ENCODE results near the gene CASTOR2. TPM values are rescaled to one million over a fixed set of nuclear protein-coding genes. Genes with fewer than 3 reads are reported as not detected.
"Not testable (repeated sequence)": the region's sequence is repeated elsewhere in the genome, so short reads cannot be mapped to it uniquely, and the experiment has no call there.

The CASTOR2 gene
- total RNA-seq, 2 experiments from 2014 or later: 2.5 TPM

- POLR2A ChIA-PET; ATAC-seq; H3K36me3 Mint-ChIP-seq (ENCODE audit: low read depth); DNase-seq; H3K27ac Mint-ChIP-seq; H3K27me3 Mint-ChIP-seq; H3K9me3 Mint-ChIP-seq (ENCODE audit: low read depth); intact Hi-C loops (cut with DNase I, micrococcal nuclease); H3K4me3 Mint-ChIP-seq; H3K4me1 Mint-ChIP-seq; CTCF ChIA-PET: not testable (repeated sequence)
Measured at GRCh38 chr7:75001356-75001755, 36.9 kb downstream of the CASTOR2 start.

GRCh38 chr7:75010036-75010435, 45.5 kb downstream of the CASTOR2 start:
- no peaks in the 10 kb centered on the region for H3K27me3 Mint-ChIP-seq
- ChIA-PET CTCF (interaction anchor here (0.6 kb wide), 1 partner anchor 34 kb away, joined by 3 read pairs; no protein-coding TSS in a partner anchor), POLR2A (no interaction called here)
- DNase-seq (no peak), ATAC-seq (no peak)
- no peak overlapping the region for H3K27ac Mint-ChIP-seq
- no peaks in the 10 kb centered on the region for H3K36me3 Mint-ChIP-seq (ENCODE audit: low read depth)
- no peaks in the 10 kb centered on the region for H3K4me1 Mint-ChIP-seq
- H3K4me3 Mint-ChIP-seq: no peak overlapping the region
- intact Hi-C loops (cut with DNase I, micrococcal nuclease): no loop called here
- no peaks in the 10 kb centered on the region for H3K9me3 Mint-ChIP-seq (ENCODE audit: low read depth)

- H3K4me1 Mint-ChIP-seq: no peaks in the 10 kb centered on the region
- H3K36me3 Mint-ChIP-seq (ENCODE audit: low read depth): no peaks in the 10 kb centered on the region
- DNase-seq: no peak
- no peak for ATAC-seq
- ChIA-PET POLR2A (no interaction called here), CTCF (no interaction called here)
- intact Hi-C loops (cut with DNase I, micrococcal nuclease): no loop called here
- H3K4me3 Mint-ChIP-seq: no peak overlapping the region
- H3K27me3 Mint-ChIP-seq: no peaks in the 10 kb centered on the region
- no peak overlapping the region for H3K27ac Mint-ChIP-seq
- no peaks in the 10 kb centered on the region for H3K9me3 Mint-ChIP-seq (ENCODE audit: low read depth)
Measured at GRCh38 chr7:75017832-75018231, 53.3 kb downstream of the CASTOR2 start.

- Mint-ChIP-seq H3K36me3 (ENCODE audit: low read depth) (no peaks in the 10 kb centered on the region), H3K4me1 (no peaks in the 10 kb centered on the region), H3K4me3 (no peak overlapping the region), H3K27me3 (no peaks in the 10 kb centered on the region), H3K27ac (no peak overlapping the region), H3K9me3 (ENCODE audit: low read depth) (no peaks in the 10 kb centered on the region)
- DNase-seq (no peak), ATAC-seq (no peak)
- ChIA-PET POLR2A (no interaction called here), CTCF (interaction anchor here (0.5 kb wide), 1 partner anchor 29 kb away, joined by 3 read pairs; no protein-coding TSS in a partner anchor)
- intact Hi-C loops (cut with DNase I, micrococcal nuclease): no loop called here
Measured at GRCh38 chr7:75018570-75019364, 54.3 kb downstream of the CASTOR2 start.

- DNase-seq (no peak), ATAC-seq (no peak)
- intact Hi-C loops (cut with DNase I, micrococcal nuclease): no loop called here
- CTCF ChIA-PET: no interaction called here
- Mint-ChIP-seq H3K4me1 (no peaks in the 10 kb centered on the region), H3K27me3 (no peaks in the 10 kb centered on the region), H3K27ac (no peak overlapping the region), H3K9me3 (ENCODE audit: low read depth) (no peaks in the 10 kb centered on the region), H3K4me3 (no peak overlapping the region), H3K36me3 (ENCODE audit: low read depth) (no peaks in the 10 kb centered on the region)
- POLR2A ChIA-PET: no interaction called here
Measured at GRCh38 chr7:75019800-75020199, 55.3 kb downstream of the CASTOR2 start.

GRCh38 chr7:75024922-75025321, 60.4 kb downstream of the CASTOR2 start:
- DNase-seq (no peak), ATAC-seq (no peak)
- Mint-ChIP-seq H3K4me1 (no peaks in the 10 kb centered on the region), H3K27me3 (no peaks in the 10 kb centered on the region), H3K36me3 (ENCODE audit: low read depth) (no peaks in the 10 kb centered on the region), H3K4me3 (no peak overlapping the region), H3K27ac (no peak overlapping the region), H3K9me3 (ENCODE audit: low read depth) (no peaks in the 10 kb centered on the region)
- intact Hi-C loops (cut with DNase I, micrococcal nuclease): no loop called here
- POLR2A ChIA-PET: no interaction called here
- CTCF ChIA-PET: no interaction called here

GRCh38 chr7:75028299-75028698, 63.8 kb downstream of the CASTOR2 start:
- ChIA-PET POLR2A (no interaction called here), CTCF (no interaction called here)
- intact Hi-C loops (cut with DNase I, micrococcal nuclease): no loop called here

GRCh38 chr7:75033064-75033463, 68.6 kb downstream of the CASTOR2 start:
- no peaks in the 10 kb centered on the region for H3K9me3 Mint-ChIP-seq (ENCODE audit: low read depth)
- no peak overlapping the region for H3K4me3 Mint-ChIP-seq
- H3K27ac Mint-ChIP-seq: no peak overlapping the region
- peaks cover 2% of the 10 kb centered on the region for H3K36me3 Mint-ChIP-seq (ENCODE audit: low read depth)
- no peaks in the 10 kb centered on the region for H3K27me3 Mint-ChIP-seq
- intact Hi-C loops (cut with DNase I, micrococcal nuclease): no loop called here
- no peak for ATAC-seq
- no peak for DNase-seq
- H3K4me1 Mint-ChIP-seq: no peaks in the 10 kb centered on the region
- CTCF ChIA-PET: no interaction called here
- POLR2A ChIA-PET: no interaction called here

More at GRCh38 chr7:75028299-75028698, 63.8 kb downstream of the CASTOR2 start:
- H3K27ac Mint-ChIP-seq: no peak overlapping the region
- peaks cover 2% of the 10 kb centered on the region for H3K36me3 Mint-ChIP-seq (ENCODE audit: low read depth)
- H3K4me1 Mint-ChIP-seq: no peaks in the 10 kb centered on the region
- H3K4me3 Mint-ChIP-seq: no peak overlapping the region
- no peaks in the 10 kb centered on the region for H3K9me3 Mint-ChIP-seq (ENCODE audit: low read depth)
- H3K27me3 Mint-ChIP-seq: no peaks in the 10 kb centered on the region
- no peak for ATAC-seq
- DNase-seq: no peak

- ATAC-seq: no peak
Measured at GRCh38 chr7:75033826-75034225, 69.3 kb downstream of the CASTOR2 start.

GRCh38 chr7:75038508-75038907, 74.0 kb downstream of the CASTOR2 start:
- DNase-seq: no peak
- Mint-ChIP-seq H3K27me3 (no peaks in the 10 kb centered on the region), H3K36me3 (ENCODE audit: low read depth) (peaks cover 8% of the 10 kb centered on the region), H3K4me3 (no peak overlapping the region), H3K27ac (no peak overlapping the region), H3K4me1 (peaks cover 6% of the 10 kb centered on the region), H3K9me3 (ENCODE audit: low read depth) (no peaks in the 10 kb centered on the region)
- POLR2A ChIA-PET: no interaction called here
- ATAC-seq: no peak
- CTCF ChIA-PET: interaction anchor here (0.5 kb wide), 1 partner anchor 389 kb away, joined by 4 read pairs; no protein-coding TSS in a partner anchor
- intact Hi-C loops (cut with DNase I, micrococcal nuclease): no loop called here

More at GRCh38 chr7:75033826-75034225, 69.3 kb downstream of the CASTOR2 start:
- peaks cover 2% of the 10 kb centered on the region for H3K36me3 Mint-ChIP-seq (ENCODE audit: low read depth)
- H3K4me3 Mint-ChIP-seq: no peak overlapping the region
- intact Hi-C loops (cut with DNase I, micrococcal nuclease): no loop called here
- POLR2A ChIA-PET: no interaction called here
- no peak for DNase-seq
- H3K27ac Mint-ChIP-seq: no peak overlapping the region
- CTCF ChIA-PET: no interaction called here
- no peaks in the 10 kb centered on the region for H3K4me1 Mint-ChIP-seq
- no peaks in the 10 kb centered on the region for H3K27me3 Mint-ChIP-seq
- no peaks in the 10 kb centered on the region for H3K9me3 Mint-ChIP-seq (ENCODE audit: low read depth)

- no peak for DNase-seq
- H3K4me3 Mint-ChIP-seq: no peak overlapping the region
- H3K27me3 Mint-ChIP-seq: no peaks in the 10 kb centered on the region
- POLR2A ChIA-PET: no interaction called here
- H3K4me1 Mint-ChIP-seq: peaks cover 6% of the 10 kb centered on the region
- H3K27ac Mint-ChIP-seq: no peak overlapping the region
- ATAC-seq: no peak
- intact Hi-C loops (cut with DNase I, micrococcal nuclease): no loop called here
- peaks cover 11% of the 10 kb centered on the region for H3K36me3 Mint-ChIP-seq (ENCODE audit: low read depth)
- H3K9me3 Mint-ChIP-seq (ENCODE audit: low read depth): no peaks in the 10 kb centered on the region
- CTCF ChIA-PET: no interaction called here
Measured at GRCh38 chr7:75039166-75039565, 74.7 kb downstream of the CASTOR2 start.

GRCh38 chr7:75039709-75040108, 75.2 kb downstream of the CASTOR2 start:
- Mint-ChIP-seq H3K4me1 (peaks cover 6% of the 10 kb centered on the region), H3K9me3 (ENCODE audit: low read depth) (no peaks in the 10 kb centered on the region), H3K27me3 (no peaks in the 10 kb centered on the region), H3K27ac (no peak overlapping the region), H3K4me3 (no peak overlapping the region), H3K36me3 (ENCODE audit: low read depth) (peaks cover 11% of the 10 kb centered on the region)
- ChIA-PET CTCF (no interaction called here), POLR2A (no interaction called here)
- intact Hi-C loops (cut with DNase I, micrococcal nuclease): no loop called here
- DNase-seq: no peak
- ATAC-seq: no peak

Measured in activated CD4-positive, alpha-beta T cell treated with anti-CD3 and anti-CD28 coated beads for 36 hours (primary cell).